Measurements from ENCODE around the gene ALS2. TPM values are rescaled to one million over a fixed set of nuclear protein-coding genes. Genes with fewer than 3 reads are reported as not detected.

Gene ALS2
- total RNA-seq, 2 experiments from 2014 or later = 10.1 to 10.5 TPM

- no peaks in the 10 kb centered on the region for H3K27me3 Mint-ChIP-seq
- ATAC-seq = no peak
- peaks cover 12% of the 10 kb centered on the region for H3K4me1 Mint-ChIP-seq (ENCODE audit: low read depth)
- no peak overlapping the region for H3K4me3 Mint-ChIP-seq
- H3K27ac Mint-ChIP-seq = no peak overlapping the region
- no peaks in the 10 kb centered on the region for H3K9me3 Mint-ChIP-seq
- ChIA-PET POLR2A (no interaction called here), CTCF (no interaction called here)
- no peak for DNase-seq
- peaks cover 14% of the 10 kb centered on the region for H3K36me3 Mint-ChIP-seq (ENCODE audit: low read depth)
- intact Hi-C loops (cut with micrococcal nuclease) = no loop called here
- TF ChIP-seq CTCF (IDR thresholded peaks at IDR 0.05) = no peak
Observed at GRCh38 chr2:201709747-201710146, 71.0 kb downstream of the ALS2 start.

- CTCF ChIA-PET = no interaction called here
- peaks cover 9% of the 10 kb centered on the region for H3K36me3 Mint-ChIP-seq (ENCODE audit: low read depth)
- peaks cover 12% of the 10 kb centered on the region for H3K4me1 Mint-ChIP-seq (ENCODE audit: low read depth)
- no peak overlapping the region for H3K4me3 Mint-ChIP-seq
- ATAC-seq = no peak
- POLR2A ChIA-PET = no interaction called here
- H3K9me3 Mint-ChIP-seq = no peaks in the 10 kb centered on the region
- H3K27ac Mint-ChIP-seq = no peak overlapping the region
- intact Hi-C loops (cut with micrococcal nuclease) = no loop called here
- H3K27me3 Mint-ChIP-seq = no peaks in the 10 kb centered on the region
- no peak for DNase-seq
- TF ChIP-seq CTCF (IDR thresholded peaks at IDR 0.05) = no peak
Observed at GRCh38 chr2:201709049-201709448, 71.7 kb downstream of the ALS2 start.

DNA sequence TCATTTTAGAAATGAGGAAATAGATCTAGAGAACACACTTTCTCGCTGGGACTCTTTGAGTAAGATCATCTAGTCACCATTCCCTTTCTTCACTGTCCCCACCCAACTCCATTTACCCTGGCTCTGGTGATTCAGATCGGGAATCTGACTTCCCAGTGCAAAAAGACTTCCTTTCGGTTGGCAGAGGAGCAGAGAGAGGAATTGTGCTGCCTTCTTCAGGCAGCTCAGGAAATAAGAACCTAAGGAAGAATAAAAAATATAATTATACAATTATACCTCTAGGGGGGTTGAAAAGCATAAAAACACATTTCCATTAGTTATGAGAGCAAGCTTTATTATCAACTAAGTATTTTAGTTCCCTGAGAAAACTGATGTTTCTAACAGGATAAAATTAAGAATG is 73.0 kb downstream of the ALS2 start:
- TF ChIP-seq CTCF (IDR thresholded peaks at IDR 0.05) = no peak
- Mint-ChIP-seq H3K9me3 (no peaks in the 10 kb centered on the region), H3K27ac (peak overlapping the region; percentile 42), H3K4me1 (ENCODE audit: low read depth) (peaks cover 12% of the 10 kb centered on the region), H3K36me3 (ENCODE audit: low read depth) (peaks cover 5% of the 10 kb centered on the region), H3K27me3 (no peaks in the 10 kb centered on the region), H3K4me3 (no peak overlapping the region)
- POLR2A ChIA-PET = no interaction called here
- ATAC-seq (no peak), DNase-seq (no peak)
- CTCF ChIA-PET = interaction anchor here (0.6 kb wide), 1 partner anchor 53 kb away, joined by 3 read pairs; no protein-coding TSS in a partner anchor
- intact Hi-C loops (cut with micrococcal nuclease) = no loop called here

- no peaks in the 10 kb centered on the region for H3K9me3 Mint-ChIP-seq
- H3K4me3 Mint-ChIP-seq = no peak overlapping the region
- ChIA-PET CTCF (interaction anchor here (0.6 kb wide), 2 partner anchors 53 to 153 kb away, joined by 3 to 4 read pairs; no protein-coding TSS in a partner anchor), POLR2A (no interaction called here)
- no peak for TF ChIP-seq CTCF (IDR thresholded peaks at IDR 0.05)
- intact Hi-C loops (cut with micrococcal nuclease) = no loop called here
- H3K4me1 Mint-ChIP-seq (ENCODE audit: low read depth) = peaks cover 12% of the 10 kb centered on the region
- ATAC-seq (no peak), DNase-seq (peak; percentile 4)
- no peak overlapping the region for H3K27ac Mint-ChIP-seq
- H3K27me3 Mint-ChIP-seq = no peaks in the 10 kb centered on the region
- peaks cover 7% of the 10 kb centered on the region for H3K36me3 Mint-ChIP-seq (ENCODE audit: low read depth)
Observed at GRCh38 chr2:201707142-201707541, 73.6 kb downstream of the ALS2 start.

- no peak for TF ChIP-seq CTCF (IDR thresholded peaks at IDR 0.05)
- CTCF ChIA-PET = no interaction called here
- H3K9me3 Mint-ChIP-seq = no peaks in the 10 kb centered on the region
- DNase-seq (no peak), ATAC-seq (no peak)
- H3K27ac Mint-ChIP-seq = no peak overlapping the region
- H3K4me1 Mint-ChIP-seq (ENCODE audit: low read depth) = peaks cover 12% of the 10 kb centered on the region
- intact Hi-C loops (cut with micrococcal nuclease) = no loop called here
- no peak overlapping the region for H3K4me3 Mint-ChIP-seq
- no peaks in the 10 kb centered on the region for H3K27me3 Mint-ChIP-seq
- POLR2A ChIA-PET = no interaction called here
- H3K36me3 Mint-ChIP-seq (ENCODE audit: low read depth) = peaks cover 7% of the 10 kb centered on the region
Observed at GRCh38 chr2:201704536-201704935, 76.2 kb downstream of the ALS2 start.
